Transverse colon (tissue), 4 donors: Measurements from ENCODE around the gene OTULIN.

Experiments used
- CTCF ChIP-seq, 5 experiments: fragments of 200-600 bp in 3 of 5; fragments of 450-650 bp in 2 of 5; sonication (generic) in 3 of 5; IDR thresholded peaks; 1 replicate in 2 of 5; 2 replicates in 3 of 5; pipeline ENCODE4 v1.5.1; 2016 to 2017; ENCODE audit warnings: antibody characterized with exemption in 5 of 5, inconsistent platforms in 3 of 5, mild to moderate bottlenecking in 2 of 5, moderate library complexity in 1 of 5
- EP300 ChIP-seq: sonication (generic); formaldehyde crosslinking; IDR thresholded peaks from one replicate; pipeline ENCODE4 v1.6.1; 2017; ENCODE audit warnings: antibody characterized with exemption, low read depth
- POLR2A ChIP-seq: fragments of 450-650 bp; IDR thresholded peaks from one replicate; pipeline ENCODE4 v1.6.1; 2016; ENCODE audit warnings: antibody characterized with exemption, mild to moderate bottlenecking, moderate library complexity
- POLR2AphosphoS5 ChIP-seq, 3 donors: sonication (generic); formaldehyde crosslinking; IDR thresholded peaks; one replicate each; pipeline ENCODE4 v1.6.1; 2016; ENCODE audit warnings: antibody characterized with exemption in 3 of 3

GRCh38 chr5:14733661-14734060 is 69.1 kb downstream of the OTULIN start:
- TF ChIP-seq CTCF (IDR thresholded peaks at IDR 0.05) (no peak), POLR2AphosphoS5 (IDR thresholded peaks at IDR 0.05) (no peak), EP300 (no peak), POLR2A (no peak)
